Stimulated activated CD4-positive, alpha-beta T cell treated with anti-CD3 and anti-CD28 coated beads, Interleukin-2, amount 100 ng/mL, for 24 hours (primary cell): ENCODE measurements around the gene PLCL2.

Source experiments
- DNase-seq, 2 donors: peaks; one replicate each; pipeline ENCODE4 v3.0.0-alpha.2; 2020

PLCL2 gene

DNA sequence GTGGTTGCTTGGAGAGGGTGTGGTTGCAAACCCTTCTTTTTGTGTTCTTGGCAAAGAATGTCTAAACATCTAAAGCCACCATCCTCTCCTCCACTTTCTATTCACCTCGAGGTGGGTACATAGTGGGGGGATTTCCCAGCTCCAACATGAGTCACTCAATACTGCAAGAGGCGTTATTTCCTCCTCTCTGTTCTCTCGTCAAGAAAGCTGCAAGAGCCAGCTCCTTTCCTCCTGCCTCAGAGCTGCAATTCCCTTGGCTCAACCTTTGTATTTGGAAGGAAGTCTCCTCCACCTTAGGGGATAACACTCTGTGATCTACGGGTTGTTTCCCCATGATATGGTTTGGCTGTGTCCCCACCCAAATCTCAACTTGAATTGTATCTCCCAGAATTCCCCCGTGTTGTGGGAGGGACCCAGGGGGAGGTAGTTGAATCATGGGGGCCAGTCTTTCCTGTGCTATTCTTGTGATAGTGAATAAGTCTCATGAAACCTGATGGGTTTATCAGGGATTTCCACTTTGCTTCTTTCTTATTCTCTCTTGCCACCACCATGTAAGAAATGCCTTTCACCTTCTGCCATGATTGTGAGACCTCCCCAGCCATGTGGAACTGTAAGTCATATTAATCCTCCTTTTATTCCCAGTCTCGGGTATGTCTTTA lies 138.4 kb downstream of the PLCL2 start:
- DNase-seq: peak; percentile 38 to 68

- peak; percentile 50 to 65 for DNase-seq
Observed at GRCh38 chr3:17025594-17026139, 140.9 kb downstream of the PLCL2 start.

DNA sequence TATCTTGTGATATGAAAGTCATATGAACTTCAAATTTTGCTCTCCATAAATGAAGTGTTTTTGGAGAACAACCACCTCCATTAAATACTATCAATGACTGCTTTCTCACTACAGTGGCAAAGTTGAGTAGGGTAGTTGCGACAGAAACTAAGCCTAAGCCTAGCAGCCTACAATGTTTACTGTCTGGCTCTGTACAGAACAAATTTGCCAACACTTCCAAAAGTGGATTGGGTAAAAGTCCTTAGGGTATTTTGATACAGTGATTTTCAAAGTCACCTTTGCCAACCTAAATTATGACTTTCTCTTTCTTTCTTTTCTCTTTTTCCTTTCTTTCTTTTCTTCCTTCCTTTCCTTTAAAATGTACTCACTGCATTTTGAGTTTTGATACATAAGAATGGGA lies 142.6 kb downstream of the PLCL2 start:
- DNase-seq: no peak

GRCh38 chr3:17028363-17028762 lies 143.6 kb downstream of the PLCL2 start:
- no peak for DNase-seq

GRCh38 chr3:17030438-17030837 lies 145.7 kb downstream of the PLCL2 start:
- DNase-seq: no peak

DNA sequence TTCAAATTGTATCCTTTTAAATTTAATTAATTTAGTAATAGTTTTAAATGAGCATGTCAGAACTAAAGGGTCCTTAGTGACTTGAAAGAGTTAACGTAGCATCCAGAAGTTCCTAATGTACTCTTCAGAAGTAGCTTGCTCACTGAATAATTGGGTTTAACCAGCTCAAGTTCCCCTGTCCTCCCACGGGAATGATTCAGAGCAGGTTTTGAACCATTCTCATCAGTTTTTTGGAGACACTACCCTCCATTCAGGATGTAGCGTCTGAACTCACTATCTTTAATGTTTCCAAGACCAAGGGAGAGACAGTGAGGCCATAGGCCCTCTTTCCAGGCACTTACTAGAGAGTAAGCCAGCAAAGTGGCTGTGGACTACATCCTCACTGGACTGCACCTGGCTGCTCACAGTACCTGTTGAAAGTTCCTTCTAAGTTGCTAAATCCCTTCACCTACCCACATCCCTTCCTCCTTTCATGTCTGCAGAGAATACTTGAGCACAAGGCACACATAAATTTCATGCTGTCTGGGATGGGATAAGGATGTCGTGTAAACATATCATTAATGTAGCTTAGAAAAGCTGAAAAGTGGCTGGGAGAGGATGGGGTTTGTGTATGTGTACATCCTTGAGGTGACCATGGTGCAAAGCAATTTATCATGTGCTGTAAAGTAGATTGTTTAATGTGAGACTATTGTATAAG lies 146.3 kb downstream of the PLCL2 start:
- peak in 1 of 2 donors; percentile 22 for DNase-seq

GRCh38 chr3:17032407-17033034 lies 147.8 kb downstream of the PLCL2 start:
- no peak for DNase-seq

DNA sequence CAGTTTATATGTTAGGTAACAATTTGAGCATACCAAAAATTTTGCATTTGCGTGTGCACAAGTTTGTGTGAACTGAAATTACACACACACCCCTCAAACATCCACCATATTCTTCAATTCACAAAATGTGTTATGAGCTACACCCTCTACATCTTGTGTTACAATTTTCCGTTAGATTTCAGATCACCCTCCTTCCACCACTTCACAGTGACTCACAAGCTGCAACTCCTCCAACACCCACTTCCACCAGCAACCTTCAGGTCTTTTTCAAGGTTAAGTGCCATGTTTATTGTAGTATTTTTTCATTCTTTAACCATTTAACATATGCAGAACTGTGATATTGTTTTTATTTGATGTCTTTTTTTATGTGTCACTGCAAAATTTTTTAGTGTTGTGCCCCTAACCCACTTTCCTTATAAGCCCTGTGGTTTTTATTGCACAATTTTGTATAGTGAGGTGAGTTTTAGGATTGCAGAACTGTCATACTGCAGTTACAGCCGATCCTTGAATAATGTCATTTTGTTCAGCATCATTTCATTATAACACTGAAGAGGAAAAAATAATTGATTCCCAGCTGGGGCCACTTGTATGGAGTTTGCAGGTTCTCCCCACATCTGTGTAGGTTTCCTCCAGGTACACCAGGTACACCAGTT lies 148.9 kb downstream of the PLCL2 start:
- DNase-seq: peak in 1 of 2 donors; percentile 26

DNA sequence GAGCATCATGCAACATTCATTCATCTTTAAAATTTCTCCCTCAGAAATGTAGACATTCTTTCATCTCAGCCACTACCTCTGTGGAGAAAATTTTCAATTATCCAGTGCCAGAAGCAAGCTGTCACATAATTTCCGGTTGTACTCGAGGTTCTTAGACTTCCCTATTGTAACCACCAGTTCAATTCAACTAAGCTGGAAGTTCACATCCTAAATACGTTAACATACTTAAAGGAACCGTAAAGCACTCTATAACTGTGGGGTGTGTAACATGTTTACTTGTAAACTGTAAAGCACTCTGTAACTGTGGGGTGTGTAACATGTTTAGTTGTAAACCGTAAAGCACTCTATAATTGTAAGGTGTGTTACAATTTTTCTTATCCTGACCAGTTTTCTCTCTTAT lies 150.3 kb downstream of the PLCL2 start:
- DNase-seq: no peak

GRCh38 chr3:17035966-17036365 lies 151.2 kb downstream of the PLCL2 start:
- no peak for DNase-seq

DNA sequence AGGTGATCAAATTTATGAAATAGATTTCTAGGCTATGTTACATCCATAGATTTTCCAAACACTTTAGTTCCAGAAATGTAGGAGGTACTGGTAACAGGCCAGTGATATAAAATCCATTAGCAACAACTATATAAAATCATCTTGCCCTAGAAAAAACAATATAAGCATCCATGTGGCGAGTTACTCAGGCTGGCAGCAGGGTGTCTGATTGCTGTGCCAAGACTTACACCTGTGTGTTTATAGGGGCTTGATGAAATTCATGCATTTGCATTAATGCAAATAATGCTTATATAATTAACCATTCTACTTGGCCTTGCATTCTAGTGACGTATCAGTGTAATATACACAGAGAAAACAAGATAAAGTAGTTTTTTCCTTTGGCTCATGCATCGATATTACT lies 153.4 kb downstream of the PLCL2 start:
- DNase-seq: no peak

- DNase-seq: no peak
Observed at GRCh38 chr3:17038900-17039553, 154.3 kb downstream of the PLCL2 start.

DNA sequence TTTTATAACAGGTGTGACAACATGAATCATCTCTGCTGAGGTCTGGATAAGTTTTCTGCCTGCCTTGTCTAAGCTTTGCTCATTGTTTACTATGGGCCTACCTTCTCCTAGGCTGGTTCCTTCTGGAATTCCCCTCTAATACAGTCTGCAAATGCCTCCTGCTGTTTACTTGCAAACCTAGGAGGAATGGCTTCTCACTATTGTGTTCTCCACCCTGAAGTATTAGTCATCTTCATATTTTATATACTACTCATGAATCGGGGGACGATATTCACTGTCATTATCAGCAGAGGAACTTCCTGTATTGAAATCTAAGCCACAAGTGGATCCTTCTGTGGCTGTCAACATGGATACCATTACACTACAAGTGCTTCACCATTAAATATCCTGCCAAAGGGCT lies 154.8 kb downstream of the PLCL2 start:
- DNase-seq: no peak

DNA sequence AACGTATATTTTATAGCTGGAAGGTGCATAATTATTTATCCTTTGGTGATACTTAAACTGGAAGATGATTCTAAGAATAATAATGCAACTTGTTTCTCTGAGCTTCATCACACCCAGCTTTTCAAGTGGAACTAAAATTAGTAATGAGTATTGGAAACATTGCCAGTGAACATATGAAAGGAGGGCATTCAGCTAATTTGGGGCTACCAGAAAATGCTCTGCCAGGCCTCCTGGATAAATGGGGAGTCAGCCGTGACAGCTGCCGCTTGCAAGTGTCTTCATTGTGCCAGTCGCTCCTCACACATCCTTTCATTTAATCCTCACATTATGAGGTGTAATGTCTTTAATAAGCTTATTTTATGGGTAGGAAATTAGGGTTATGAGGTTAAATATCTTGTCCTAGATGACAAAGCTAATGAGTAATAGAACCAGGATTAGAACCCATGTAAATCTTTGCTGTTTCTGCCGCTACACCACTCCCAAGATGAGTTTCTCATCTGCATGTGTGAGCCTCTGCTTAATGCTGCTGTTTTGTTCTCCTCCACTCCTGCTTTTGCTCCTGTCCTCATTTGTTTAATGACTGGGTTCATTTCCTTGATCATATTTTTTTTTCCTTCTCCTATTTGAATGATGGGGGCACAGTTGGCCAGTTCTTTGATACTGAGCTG lies 155.7 kb downstream of the PLCL2 start:
- DNase-seq: no peak

DNA sequence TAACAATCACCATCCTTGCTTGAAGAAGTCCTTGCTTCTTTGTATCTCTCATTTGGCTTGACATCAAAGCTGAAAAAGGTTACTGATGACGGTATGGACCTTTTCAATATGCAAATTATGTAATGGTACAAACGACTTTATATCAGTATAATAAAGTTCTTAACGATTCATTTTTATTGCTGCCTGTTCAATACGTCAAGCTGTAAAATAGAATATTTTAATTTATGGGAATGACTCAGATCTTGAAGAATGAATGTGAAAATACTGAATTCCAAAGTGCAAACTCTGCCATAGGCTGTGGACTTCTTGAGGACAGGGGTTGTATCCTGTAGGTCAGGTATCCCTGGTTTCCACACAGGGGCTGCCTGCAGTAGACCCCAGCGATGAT lies 156.2 kb downstream of the PLCL2 start:
- DNase-seq: no peak

DNA sequence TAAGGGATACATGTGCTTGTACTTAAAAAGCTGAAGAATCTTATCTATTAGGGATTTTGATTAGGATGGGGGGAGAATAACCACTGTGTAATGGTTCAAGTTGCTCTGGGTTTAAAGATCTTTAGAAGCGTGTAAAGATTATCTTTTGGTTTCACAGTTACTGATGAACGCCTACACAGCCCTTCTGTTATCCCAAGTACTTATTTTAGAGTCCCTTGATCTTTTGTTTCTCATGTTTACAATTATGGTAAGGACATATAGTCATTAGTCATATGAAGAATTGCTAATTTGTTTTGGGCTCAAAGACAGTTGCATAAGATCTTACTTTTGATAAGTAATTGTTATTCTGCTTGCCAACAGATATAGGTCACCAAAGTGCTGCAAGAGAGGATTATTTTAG lies 160.1 kb downstream of the PLCL2 start:
- DNase-seq: no peak

DNA sequence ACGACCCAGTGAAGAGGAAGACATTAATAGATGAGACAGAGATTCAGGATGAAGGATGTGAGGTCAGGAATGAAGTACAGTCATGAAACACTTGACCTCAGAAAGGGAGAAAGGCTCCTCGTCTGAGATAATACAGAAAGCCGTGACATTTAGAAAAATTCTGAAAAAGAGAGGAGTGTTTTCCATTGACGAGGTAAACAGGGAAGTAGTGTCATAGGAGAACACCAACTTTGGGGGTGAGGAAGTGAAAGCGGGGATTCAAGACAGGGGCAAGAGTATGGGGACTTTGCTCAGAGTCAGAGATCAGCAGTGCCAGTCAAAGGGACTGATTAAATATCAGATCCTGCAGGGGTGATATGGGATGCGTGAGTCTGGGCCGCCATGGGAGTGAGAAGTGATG lies 160.9 kb downstream of the PLCL2 start:
- DNase-seq: no peak

DNA sequence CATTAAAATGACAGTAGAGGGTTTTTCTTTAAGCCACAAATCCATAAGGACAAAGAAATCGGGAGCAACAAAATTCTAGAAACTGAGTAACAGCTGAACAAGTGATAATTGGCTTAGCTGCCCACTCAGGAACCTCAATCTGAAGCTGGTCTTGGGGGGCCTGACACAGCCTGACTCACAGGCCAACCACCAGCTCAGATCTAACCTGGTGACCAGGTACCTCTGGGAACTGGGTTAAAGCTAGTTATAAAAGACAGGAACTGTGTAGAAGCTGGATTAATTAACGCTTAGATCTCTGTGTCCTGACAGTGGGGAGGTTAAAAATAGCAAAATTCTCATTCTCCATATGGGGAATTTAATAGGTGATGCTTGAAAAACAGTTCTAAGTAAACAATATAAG lies 161.9 kb downstream of the PLCL2 start:
- DNase-seq: no peak

DNA sequence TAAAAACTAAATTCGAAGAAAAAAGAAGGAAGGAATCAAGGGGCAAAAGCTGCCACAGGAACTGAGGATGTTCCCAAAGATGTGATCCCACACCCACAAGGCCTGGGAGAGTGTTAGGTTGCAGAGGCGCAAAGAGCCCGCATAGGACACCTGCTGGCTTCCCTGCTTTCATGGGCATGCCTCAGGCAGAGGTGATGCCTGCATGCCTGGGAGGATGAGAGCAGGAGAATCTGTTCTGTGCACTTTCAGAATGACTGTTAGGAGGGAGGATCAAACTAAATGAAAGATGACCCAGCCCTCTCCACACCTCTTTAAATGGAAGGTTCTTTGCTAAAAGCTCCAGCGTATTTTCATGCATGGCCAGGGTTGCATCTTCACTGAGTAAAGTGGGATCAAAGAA lies 162.4 kb downstream of the PLCL2 start:
- DNase-seq: no peak

DNA sequence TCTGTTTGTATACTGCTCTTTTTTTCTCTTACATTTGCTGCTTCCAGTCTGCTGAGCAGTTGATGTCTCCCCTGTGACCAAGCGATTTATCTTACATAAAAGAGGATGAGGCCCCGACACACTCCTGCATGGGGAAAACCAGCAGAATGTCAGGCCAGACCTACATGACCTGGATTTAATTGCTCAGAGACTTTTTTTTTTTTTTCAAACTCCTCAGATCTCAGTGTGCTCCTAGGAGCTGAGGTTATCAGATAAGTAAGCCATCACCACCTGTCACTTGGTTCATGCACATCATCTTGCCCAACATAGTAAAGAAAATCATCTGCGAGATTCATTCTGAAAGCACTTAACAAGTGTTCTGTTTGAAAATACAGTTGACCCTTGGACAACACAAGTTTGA lies 163.1 kb downstream of the PLCL2 start:
- DNase-seq: no peak

DNA sequence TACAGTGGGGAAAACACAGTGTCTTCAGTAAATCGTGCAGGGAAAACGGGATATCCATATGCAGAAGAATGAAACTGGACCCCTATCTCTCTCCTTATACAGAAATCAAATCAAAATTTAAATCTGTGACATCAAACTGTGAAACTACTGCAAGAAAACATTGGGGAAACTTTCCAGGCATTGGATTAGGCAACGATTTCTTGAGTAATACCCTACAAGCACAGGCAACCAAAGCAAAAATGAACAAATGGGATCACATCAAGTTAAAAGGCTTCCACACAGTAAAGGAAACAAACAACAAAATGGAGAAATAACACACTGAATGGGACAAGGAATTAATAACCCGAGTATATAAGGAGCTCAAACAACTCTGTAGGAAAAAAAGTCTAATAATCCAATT lies 165.3 kb downstream of the PLCL2 start:
- DNase-seq: no peak

DNA sequence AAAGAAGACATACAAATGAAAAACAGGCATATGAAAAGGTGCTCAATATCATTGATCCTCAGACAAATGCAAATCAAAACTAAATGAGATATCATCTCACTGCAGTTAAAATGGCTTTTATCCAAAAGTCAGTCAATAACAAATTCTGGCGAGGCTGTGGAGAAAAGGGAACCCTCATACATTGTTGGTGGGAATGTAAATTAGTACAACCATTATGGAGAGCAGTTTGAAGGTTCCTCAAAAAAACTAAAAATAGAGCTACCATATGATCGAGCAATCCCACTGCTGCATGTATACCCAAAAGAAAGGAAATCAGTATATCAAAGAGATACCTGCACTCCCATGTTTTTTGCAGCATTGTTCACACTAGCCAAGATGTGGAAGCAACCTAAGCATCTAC lies 165.8 kb downstream of the PLCL2 start:
- DNase-seq: no peak

GRCh38 chr3:17052363-17052762 lies 167.6 kb downstream of the PLCL2 start:
- no peak for DNase-seq
